Parathyroid adenoma (tissue), 2 donors: Measurements from ENCODE around the gene AMDHD2.

Source experiments
- H2AFZ ChIP-seq: fragments of 300-600 bp; sonication (generic); one replicate; pipeline ENCODE4 v1.7.0; 2017; ENCODE audit warnings: antibody characterized with exemption, mild to moderate bottlenecking
- H3K27ac ChIP-seq: fragments of 300-600 bp; sonication (generic); one replicate; pipeline ENCODE4 v1.7.0; 2017
- H3K27me3 ChIP-seq: fragments of 300-600 bp; sonication (generic); one replicate; pipeline ENCODE4 v1.7.0; 2017; ENCODE audit warnings: low read length; ENCODE audit not compliant: control insufficient read depth, insufficient read depth
- H3K36me3 ChIP-seq: fragments of 300-600 bp; sonication (generic); one replicate; pipeline ENCODE4 v1.7.0; 2017; ENCODE audit warnings: low read length; ENCODE audit not compliant: control insufficient read depth, insufficient read depth
- H3K4me1 ChIP-seq: fragments of 300-600 bp; sonication (generic); one replicate; pipeline ENCODE4 v1.7.0; 2017; ENCODE audit warnings: control low read depth
- H3K4me2 ChIP-seq: fragments of 300-600 bp; sonication (generic); one replicate; pipeline ENCODE4 v1.7.0; 2017; ENCODE audit warnings: low read length
- H3K4me3 ChIP-seq: fragments of 300-600 bp; sonication (generic); one replicate; pipeline ENCODE4 v1.7.0; 2017; ENCODE audit warnings: low read depth, low read length
- H3K79me2 ChIP-seq: fragments of 300-600 bp; sonication (generic); one replicate; pipeline ENCODE4 v1.7.0; 2017; ENCODE audit warnings: control low read depth
- H3K9ac ChIP-seq: fragments of 300-600 bp; sonication (generic); one replicate; pipeline ENCODE4 v1.7.0; 2017; ENCODE audit warnings: mild to moderate bottlenecking
- H3K9me3 ChIP-seq: fragments of 300-600 bp; sonication (generic); one replicate; pipeline ENCODE4 v1.7.0; 2017; ENCODE audit warnings: low read length; ENCODE audit not compliant: control insufficient read depth
- CTCF ChIP-seq: fragments of 300-600 bp; sonication (generic); IDR thresholded peaks from one replicate; pipeline ENCODE4 v1.7.0; 2017; ENCODE audit warnings: antibody characterized with exemption, mild to moderate bottlenecking
- donor health status: primary hyperparathyroidism.

AMDHD2 gene

GRCh38 chr16:2495041-2495440, 25.1 kb upstream of the AMDHD2 start:
- H3K4me2 ChIP-seq: no peak overlapping the region
- no peaks in the 10 kb centered on the region for H3K27me3 ChIP-seq
- H3K9ac ChIP-seq: no peak overlapping the region
- no peaks in the 10 kb centered on the region for H3K36me3 ChIP-seq
- TF ChIP-seq CTCF: no peak
- peaks cover 4% of the 10 kb centered on the region for H3K79me2 ChIP-seq
- no peaks in the 10 kb centered on the region for H3K4me1 ChIP-seq
- H3K27ac ChIP-seq: no peak overlapping the region
- H3K4me3 ChIP-seq: no peak overlapping the region
- no peaks in the 10 kb centered on the region for H3K9me3 ChIP-seq
- H2AFZ ChIP-seq: no peak overlapping the region

DNA sequence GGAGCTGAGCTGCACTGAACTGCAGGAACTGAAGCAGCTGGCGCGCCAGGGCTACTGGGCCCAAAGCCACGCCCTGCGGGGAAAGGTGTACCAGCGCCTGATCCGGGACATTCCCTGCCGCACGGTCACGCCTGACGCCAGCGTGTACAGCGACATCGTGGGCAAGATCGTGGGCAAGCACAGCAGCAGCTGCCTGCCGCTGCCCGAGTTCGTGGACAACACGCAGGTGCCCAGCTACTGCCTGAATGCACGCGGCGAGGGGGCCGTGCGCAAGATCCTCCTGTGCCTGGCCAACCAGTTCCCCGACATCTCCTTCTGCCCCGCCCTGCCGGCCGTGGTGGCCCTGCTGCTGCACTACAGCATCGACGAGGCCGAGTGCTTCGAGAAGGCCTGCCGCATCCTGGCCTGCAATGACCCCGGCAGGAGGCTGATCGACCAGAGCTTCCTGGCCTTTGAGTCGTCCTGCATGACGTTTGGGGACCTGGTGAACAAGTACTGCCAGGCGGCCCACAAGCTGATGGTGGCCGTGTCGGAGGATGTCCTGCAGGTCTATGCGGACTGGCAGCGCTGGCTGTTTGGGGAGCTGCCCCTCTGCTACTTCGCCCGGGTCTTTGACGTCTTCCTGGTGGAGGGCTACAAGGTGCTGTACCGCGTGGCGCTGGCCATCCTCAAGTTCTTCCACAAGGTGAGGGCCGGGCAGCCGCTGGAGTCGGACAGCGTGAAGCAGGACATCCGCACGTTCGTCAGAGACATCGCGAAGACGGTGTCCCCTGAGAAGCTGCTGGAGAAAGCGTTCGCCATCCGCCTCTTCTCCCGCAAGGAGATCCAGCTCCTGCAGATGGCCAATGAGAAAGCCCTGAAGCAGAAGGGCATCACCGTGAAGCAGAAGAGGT, 23.7 kb upstream of the AMDHD2 start:
- peaks cover under 1% of the 10 kb centered on the region for H3K79me2 ChIP-seq
- H3K4me2 ChIP-seq: no peak overlapping the region
- H3K9ac ChIP-seq: no peak overlapping the region
- H3K27me3 ChIP-seq: no peaks in the 10 kb centered on the region
- H3K4me1 ChIP-seq: no peaks in the 10 kb centered on the region
- no peak for TF ChIP-seq CTCF
- no peaks in the 10 kb centered on the region for H3K36me3 ChIP-seq
- no peak overlapping the region for H3K4me3 ChIP-seq
- H3K27ac ChIP-seq: no peak overlapping the region
- no peaks in the 10 kb centered on the region for H3K9me3 ChIP-seq
- no peak overlapping the region for H2AFZ ChIP-seq

DNA sequence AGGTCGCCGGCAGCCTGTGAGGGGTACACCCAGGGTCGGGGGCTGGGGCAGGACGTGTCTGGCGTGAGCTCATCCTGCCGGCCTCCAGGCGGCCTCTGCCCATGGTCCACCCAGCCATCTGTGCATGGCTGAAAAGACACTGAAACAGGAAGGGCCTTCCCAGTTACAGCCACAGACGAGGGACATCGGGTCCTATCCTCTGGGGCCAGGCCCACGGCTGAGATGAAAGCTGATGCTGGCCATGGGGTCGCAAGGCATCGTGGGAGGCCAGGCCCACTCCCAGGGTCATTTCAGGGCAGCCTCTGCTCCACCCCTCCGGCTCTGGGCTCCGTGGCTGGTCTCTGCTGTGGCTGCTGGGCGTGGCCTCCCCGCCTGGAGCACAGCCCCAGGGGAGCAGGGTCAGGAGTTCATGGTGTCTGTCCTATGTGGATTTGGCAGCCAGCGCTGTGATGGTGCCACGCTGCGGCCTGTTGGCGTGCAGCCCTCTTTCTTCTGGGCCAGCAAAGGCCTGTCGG, 23.0 kb upstream of the AMDHD2 start:
- H3K9ac ChIP-seq: no peak overlapping the region
- no peak overlapping the region for H3K4me3 ChIP-seq

DNA sequence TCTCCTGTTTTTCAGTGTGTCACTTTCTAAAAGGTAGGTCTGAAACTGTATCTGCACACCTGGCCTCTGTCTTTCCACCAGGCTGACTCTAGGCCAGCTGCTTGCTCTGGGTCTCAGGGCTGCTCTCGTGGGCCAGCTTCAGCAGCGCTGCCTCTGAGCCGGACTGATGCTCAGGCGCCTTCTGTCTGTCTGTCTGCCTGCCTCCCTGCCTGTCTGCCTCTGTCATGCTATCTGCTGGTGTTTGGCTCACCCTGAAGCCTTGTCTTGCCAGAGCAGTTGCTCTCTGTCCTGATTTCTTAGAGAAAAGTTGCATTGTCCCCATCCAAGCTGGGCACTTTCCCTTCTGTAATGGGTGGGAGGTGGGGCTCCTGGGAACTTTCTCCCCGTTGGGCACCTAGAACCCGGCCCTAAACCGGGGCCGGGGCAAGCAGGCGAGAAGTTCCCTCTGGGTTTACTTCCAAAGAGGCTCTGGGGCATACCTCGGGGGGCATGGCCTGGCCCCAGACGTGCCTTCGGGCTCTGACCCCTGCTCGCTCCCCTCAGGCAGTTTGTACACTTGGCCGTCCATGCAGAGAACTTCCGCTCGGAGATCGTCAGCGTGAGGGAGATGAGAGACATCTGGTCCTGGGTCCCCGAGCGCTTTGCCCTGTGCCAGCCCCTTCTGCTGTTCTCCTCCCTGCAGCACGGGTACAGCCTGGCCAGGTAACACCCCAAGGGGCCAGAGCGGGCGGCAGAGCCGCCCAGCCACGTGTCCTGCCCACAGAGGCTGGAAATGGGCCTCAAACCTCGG, 22.3 kb upstream of the AMDHD2 start:
- no peak overlapping the region for H3K9ac ChIP-seq
- H3K79me2 ChIP-seq: peaks cover 3% of the 10 kb centered on the region
- no peak overlapping the region for H2AFZ ChIP-seq
- no peak for TF ChIP-seq CTCF
- no peak overlapping the region for H3K4me3 ChIP-seq
- H3K36me3 ChIP-seq: no peaks in the 10 kb centered on the region
- H3K27me3 ChIP-seq: no peaks in the 10 kb centered on the region
- H3K4me2 ChIP-seq: no peak overlapping the region
- no peak overlapping the region for H3K27ac ChIP-seq
- H3K4me1 ChIP-seq: no peaks in the 10 kb centered on the region
- H3K9me3 ChIP-seq: no peaks in the 10 kb centered on the region

More for the DNA sequence above, 23.0 kb upstream of the AMDHD2 start:
- H3K36me3 ChIP-seq: no peaks in the 10 kb centered on the region
- H3K79me2 ChIP-seq: peaks cover 3% of the 10 kb centered on the region
- no peak for TF ChIP-seq CTCF
- H3K27ac ChIP-seq: no peak overlapping the region
- no peaks in the 10 kb centered on the region for H3K4me1 ChIP-seq
- H3K9me3 ChIP-seq: no peaks in the 10 kb centered on the region
- H2AFZ ChIP-seq: no peak overlapping the region
- H3K4me2 ChIP-seq: no peak overlapping the region
- H3K27me3 ChIP-seq: no peaks in the 10 kb centered on the region
